Endothelial cell of umbilical vein (primary cell): ENCODE measurements around the gene DMRT3. TPM values are rescaled to one million over a fixed set of nuclear protein-coding genes. Genes with fewer than 3 reads are reported as not detected.
A peak's percentile ranks its signal among the peaks of the same experiment; 100 is the strongest.

Experiments used
- BruUV-seq: library from RNA; stranded (reverse); fragments of 400-500 nt; replicated peaks from 2 replicates; lab custom pipeline; 2021; lab: Mats Ljungman, UMichigan
- CTCF ChIA-PET: fragments of 300-600, 350-600 bp; sonication (Branson Sonifier 250); formaldehyde crosslinking; loops from one replicate; lab custom pipeline; 2021; ENCODE audit warnings: antibody characterized with exemption, inconsistent platforms; lab: Charles Lee
- POLR2A ChIA-PET: fragments of 300-600, 350-600 bp; sonication (Branson Sonifier 250); formaldehyde crosslinking; loops from one replicate; lab custom pipeline; 2021; ENCODE audit warnings: antibody characterized with exemption, inconsistent platforms; lab: Charles Lee
- DNase-seq: peaks from one replicate; pipeline ENCODE4 v3.0.0-alpha.2; 2011; ENCODE audit warnings: low read depth, low spot score
- FAIRE-seq: peaks from 2 replicates; lab custom pipeline; 2011; peaks lifted over from hg19 to GRCh38; lab: Jason Lieb, UNC
- H2AFZ ChIP-seq: 2 replicates; pipeline ENCODE4 v1.6.0; 2012; ENCODE audit warnings: low read depth, low read length, control low read depth, inconsistent platforms
- H3K27ac ChIP-seq: 2 replicates; pipeline ENCODE4 v1.5.1; 2011; ENCODE audit warnings: low read depth, mild to moderate bottlenecking, control low read depth, low read length, moderate library complexity; ENCODE audit not compliant: insufficient read depth
- H3K27me3 ChIP-seq, 2 experiments: 2 replicates each; pipeline versions ENCODE4 v1.6.0 to v1.6.1; 2011; ENCODE audit warnings: low read length in 2 of 2, mixed read lengths in 1 of 2; ENCODE audit not compliant: control insufficient read depth in 2 of 2, insufficient read depth in 2 of 2
- H3K36me3 ChIP-seq, 2 experiments: 2 replicates in 1 of 2; 3 replicates in 1 of 2; pipeline ENCODE4 v1.5.1; 2011; ENCODE audit warnings: low read length in 2 of 2, mild to moderate bottlenecking in 1 of 2, moderate library complexity in 1 of 2; ENCODE audit not compliant: control insufficient read depth in 2 of 2, insufficient read depth in 2 of 2; ENCODE audit errors: extremely low read depth in 1 of 2
- H3K4me1 ChIP-seq: 3 replicates; pipeline ENCODE4 v1.5.1; 2011; ENCODE audit warnings: mild to moderate bottlenecking, low read length; ENCODE audit not compliant: control insufficient read depth, insufficient read depth; ENCODE audit errors: extremely low read depth
- H3K4me2 ChIP-seq: 2 replicates; pipeline ENCODE4 v1.6.1; 2011; ENCODE audit warnings: low read length, control low read depth, mixed read lengths; ENCODE audit not compliant: insufficient read depth
- H3K4me3 ChIP-seq, 3 experiments: fragments of 200-600 bp in 1 of 3; sonication (generic), shearing (Covaris generic) in 1 of 3; replicated peaks in 1 of 3; 2 replicates each; pipeline ENCODE4 v1.5.1; 2011 to 2016; ENCODE audit warnings: control low read depth in 3 of 3, low read length in 3 of 3, mild to moderate bottlenecking in 2 of 3, inconsistent platforms in 1 of 3, low read depth in 1 of 3, moderate library complexity in 1 of 3; ENCODE audit not compliant: insufficient read depth in 1 of 3
- H3K79me2 ChIP-seq: 2 replicates; pipeline ENCODE4 v1.6.0; 2012; ENCODE audit warnings: low read length, inconsistent platforms; ENCODE audit not compliant: control insufficient read depth, insufficient read depth
- H3K9ac ChIP-seq: replicated peaks from 2 replicates; pipeline ENCODE3; 2011; ENCODE audit warnings: low read length, control low read depth; ENCODE audit not compliant: insufficient read depth; ENCODE audit errors: extremely low read depth
- H3K9me1 ChIP-seq: replicated peaks from 3 replicates; pipeline ENCODE4 v1.6.0; 2011; ENCODE audit warnings: mild to moderate bottlenecking, low read length; ENCODE audit not compliant: control insufficient read depth, insufficient read depth; ENCODE audit errors: extremely low read depth
- H3K9me3 ChIP-seq: replicated peaks from 2 replicates; pipeline ENCODE4 v1.5.1; 2012; ENCODE audit warnings: low read length, inconsistent platforms; ENCODE audit not compliant: control insufficient read depth, insufficient read depth
- H4K20me1 ChIP-seq: replicated peaks from 2 replicates; pipeline ENCODE3; 2011; ENCODE audit warnings: mild to moderate bottlenecking, low read length; ENCODE audit not compliant: control insufficient read depth, insufficient read depth; ENCODE audit errors: extremely low read depth
- EZH2 ChIP-seq: IDR thresholded peaks from 2 replicates; pipeline ENCODE4 v1.6.1; 2012; ENCODE audit warnings: borderline replicate concordance, low read depth, mild to moderate bottlenecking, moderate library complexity, low read length, inconsistent platforms; ENCODE audit not compliant: severe bottlenecking
- JUN ChIP-seq: IDR thresholded peaks from 2 replicates; pipeline ENCODE4 v1.6.1; 2011; ENCODE audit warnings: borderline replicate concordance, low read depth; ENCODE audit not compliant: insufficient read length, insufficient read depth
- POLR2AphosphoS5 ChIP-seq: IDR thresholded peaks from 2 replicates; pipeline ENCODE4 v1.6.1; 2012; ENCODE audit warnings: low read depth, mild to moderate bottlenecking, control low read depth, low read length, moderate library complexity; ENCODE audit not compliant: insufficient read depth
- dilution Hi-C: fragments of 300-500 bp; cut with MboI; formaldehyde crosslinking; loops from one replicate; pipeline ENCODE4 v1.15.0; 2019; ENCODE audit warnings: low sequenced_read_pairs; ENCODE audit not compliant: extremely low pct_ligation_motif_present
- intact Hi-C: fragments of 100-400 bp; cut with micrococcal nuclease; formaldehyde crosslinking; loops from one replicate; pipeline ENCODE4 v1.10.0; 2022
- polyA plus RNA-seq, 4 experiments: library from polyadenylated mRNA; depleted of rRNA in 3 of 4; stranded (reverse) in 3 of 4; unstranded in 1 of 4; fragments of >200 nt; gene quantifications; 2 replicates each; pipeline versions ENCODE4 v1.2.1 to v1.2.3, GENCODE V29; 2011 to 2012; ENCODE audit warnings: missing spikeins in 1 of 4
- total RNA-seq: library from RNA; stranded (reverse); gene quantifications from 2 replicates; pipeline ENCODE4 v1.2.3, GENCODE V29; 2021
- TF ChIP-seq, protein P1 (sequence below), 2 donors: IDR thresholded peaks; 1 replicate in 1 of 2; 2 replicates in 1 of 2; pipeline ENCODE4 v1.5.1; 2011; ENCODE audit warnings: low read length in 2 of 2, mild to moderate bottlenecking in 2 of 2, moderate library complexity in 2 of 2, control low read depth in 1 of 2, inconsistent platforms in 1 of 2, low read depth in 1 of 2; ENCODE audit not compliant: insufficient read depth in 1 of 2; ENCODE audit errors: extremely low read depth in 1 of 2
- TF ChIP-seq, protein P2 (sequence below): IDR thresholded peaks from 2 replicates; pipeline ENCODE4 v1.6.1; 2011; ENCODE audit not compliant: insufficient read depth, insufficient read length

Gene DMRT3
- total and polyA plus RNA-seq, 2 donors (not counting 3 experiments of a cell fraction or from before 2014, with no cell fraction given), result not detected

DNA sequence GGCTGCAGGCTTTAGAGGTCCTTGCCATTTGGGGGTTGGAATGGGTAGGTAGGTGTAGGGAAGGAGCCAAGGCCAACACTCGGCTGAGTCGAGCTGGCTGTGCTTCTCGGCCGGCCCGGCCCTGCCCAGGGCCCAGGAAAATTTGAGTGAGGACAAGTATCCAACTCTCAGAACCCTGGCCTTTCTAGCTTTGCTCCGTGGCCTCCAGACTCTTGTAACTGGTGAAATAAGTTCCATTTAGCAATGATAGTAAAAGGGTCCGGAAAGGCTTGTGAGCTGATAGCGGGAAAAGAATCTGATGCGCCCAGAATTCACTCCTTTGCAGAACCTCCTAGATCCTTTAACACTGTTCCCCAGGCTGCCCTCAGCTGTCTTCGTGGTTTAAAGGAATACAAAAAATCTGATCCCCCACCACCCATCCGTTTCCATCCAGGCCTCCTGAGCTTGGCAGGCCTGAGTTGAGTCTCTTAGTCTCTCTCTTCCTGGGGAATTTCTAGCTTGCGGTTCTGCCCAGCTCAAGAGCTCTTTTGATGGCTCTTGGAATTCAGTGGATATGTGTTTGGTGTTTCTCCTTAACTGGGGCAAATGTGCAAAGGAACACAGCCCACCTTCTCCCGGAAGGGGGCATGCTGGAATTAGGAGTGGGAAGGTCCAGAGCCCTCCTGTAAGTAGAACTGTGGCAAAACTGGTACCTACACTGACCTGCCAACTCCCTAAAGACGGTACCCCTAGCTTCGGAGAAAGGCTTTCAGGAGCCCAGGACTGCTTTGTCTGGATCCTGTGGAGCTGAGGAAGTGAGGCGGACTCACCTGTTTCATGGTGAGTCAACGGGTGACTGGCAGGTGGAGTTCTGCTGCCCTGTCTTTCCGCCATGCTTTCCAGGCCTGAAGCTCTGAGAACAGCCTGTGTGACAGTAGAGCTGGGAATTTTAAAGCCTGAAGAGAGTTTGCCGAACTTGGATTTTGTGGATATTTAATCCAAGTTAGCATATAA is 1.7 kb downstream of the DMRT3 start:
- no peak overlapping the region for H3K9ac ChIP-seq
- peak; percentile 4 for TF ChIP-seq EZH2
- TF ChIP-seq, protein P1, sequence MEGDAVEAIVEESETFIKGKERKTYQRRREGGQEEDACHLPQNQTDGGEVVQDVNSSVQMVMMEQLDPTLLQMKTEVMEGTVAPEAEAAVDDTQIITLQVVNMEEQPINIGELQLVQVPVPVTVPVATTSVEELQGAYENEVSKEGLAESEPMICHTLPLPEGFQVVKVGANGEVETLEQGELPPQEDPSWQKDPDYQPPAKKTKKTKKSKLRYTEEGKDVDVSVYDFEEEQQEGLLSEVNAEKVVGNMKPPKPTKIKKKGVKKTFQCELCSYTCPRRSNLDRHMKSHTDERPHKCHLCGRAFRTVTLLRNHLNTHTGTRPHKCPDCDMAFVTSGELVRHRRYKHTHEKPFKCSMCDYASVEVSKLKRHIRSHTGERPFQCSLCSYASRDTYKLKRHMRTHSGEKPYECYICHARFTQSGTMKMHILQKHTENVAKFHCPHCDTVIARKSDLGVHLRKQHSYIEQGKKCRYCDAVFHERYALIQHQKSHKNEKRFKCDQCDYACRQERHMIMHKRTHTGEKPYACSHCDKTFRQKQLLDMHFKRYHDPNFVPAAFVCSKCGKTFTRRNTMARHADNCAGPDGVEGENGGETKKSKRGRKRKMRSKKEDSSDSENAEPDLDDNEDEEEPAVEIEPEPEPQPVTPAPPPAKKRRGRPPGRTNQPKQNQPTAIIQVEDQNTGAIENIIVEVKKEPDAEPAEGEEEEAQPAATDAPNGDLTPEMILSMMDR (IDR thresholded peaks at IDR 0.05; ENCODE audit: extremely low read depth in 1 of 2, insufficient read depth in 1 of 2, low read depth in 1 of 2, low read length in 2 of 2), result no peak
- no peak for TF ChIP-seq JUN
- TF ChIP-seq, protein P2, sequence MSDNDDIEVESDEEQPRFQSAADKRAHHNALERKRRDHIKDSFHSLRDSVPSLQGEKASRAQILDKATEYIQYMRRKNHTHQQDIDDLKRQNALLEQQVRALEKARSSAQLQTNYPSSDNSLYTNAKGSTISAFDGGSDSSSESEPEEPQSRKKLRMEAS, result no peak
- no peak for TF ChIP-seq POLR2AphosphoS5
- H2AFZ ChIP-seq, result no peak overlapping the region
- H3K27me3 ChIP-seq, result peaks cover 81 to 96% of the 10 kb centered on the region in 2 experiments
- no peaks in the 10 kb centered on the region for H3K9me1 ChIP-seq
- H3K27ac ChIP-seq, result no peak overlapping the region
- no peaks in the 10 kb centered on the region for H4K20me1 ChIP-seq
- DNase-seq (no peak), FAIRE-seq (no peak)
- H3K36me3 ChIP-seq, result no peaks in the 10 kb centered on the region
- no TSS peak for BruUV-seq
- intact Hi-C loops (no loop called here), dilution Hi-C loops (no loop called here)
- H3K79me2 ChIP-seq, result no peaks in the 10 kb centered on the region
- ChIA-PET POLR2A (no interaction called here), CTCF (interaction anchor here (1.2 to 2.3 kb wide), 4 partner anchors 27 to 81 kb away, joined by 3 to 5 read pairs (median 3); no protein-coding TSS in a partner anchor)
- H3K4me1 ChIP-seq, result no peaks in the 10 kb centered on the region
- no peak overlapping the region for H3K4me3 ChIP-seq
- H3K9me3 ChIP-seq, result no peaks in the 10 kb centered on the region
- no peak overlapping the region for H3K4me2 ChIP-seq
